SK-N-SH (cell line): ENCODE data around the gene BUD23. TPM values are rescaled to one million over a fixed set of nuclear protein-coding genes. Genes with fewer than 3 reads are reported as not detected.

Source experiments
- CTCF ChIA-PET: fragments of 300-600, 350-600 bp; formaldehyde crosslinking; extraction: SDS; loops from one replicate; lab custom pipeline; 2021; lab: Yijun Ruan, JAX
- POLR2A ChIA-PET: fragments of 350-600 bp; sonication (Branson Sonifier 250); formaldehyde crosslinking; extraction: SDS; loops from one replicate; lab custom pipeline; 2020; ENCODE audit warnings: antibody characterized with exemption, inconsistent platforms; lab: Yijun Ruan, JAX
- DNase-seq: peaks from one replicate; pipeline ENCODE4 v3.0.0; 2012
- H2AFZ ChIP-seq: fragments of 200-600 bp; sonication (generic); 2 replicates; pipeline ENCODE4 v1.8.1; 2016; ENCODE audit warnings: antibody characterized with exemption, mild to moderate bottlenecking, low read depth
- H3F3A ChIP-seq: fragments of 200-600 bp; sonication (generic); replicated peaks from 2 replicates; pipeline ENCODE3; 2016; ENCODE audit warnings: antibody characterized with exemption, mild to moderate bottlenecking; ENCODE audit not compliant: insufficient read depth
- H3K27ac ChIP-seq, 2 experiments: fragments of 200-500 bp in 1 of 2; fragments of 200-600 bp in 1 of 2; sonication (Bioruptor generic) in 1 of 2; sonication (generic), shearing (Covaris generic) in 1 of 2; 2 replicates each; pipeline versions ENCODE4 v1.5.1 to v1.6.1; 2014 to 2016; ENCODE audit warnings: low read depth in 2 of 2, inconsistent platforms in 1 of 2, low read length in 1 of 2, mild to moderate bottlenecking in 1 of 2, mixed read lengths in 1 of 2
- H3K27me3 ChIP-seq: fragments of 200-600 bp; sonication (generic), shearing (Covaris generic); 2 replicates; pipeline ENCODE4 v1.6.1; 2016; ENCODE audit warnings: mixed run types; ENCODE audit not compliant: insufficient read depth
- H3K36me3 ChIP-seq, 2 experiments: fragments of 200-500 bp in 1 of 2; fragments of 200-600 bp in 1 of 2; sonication (Bioruptor generic) in 1 of 2; sonication (generic) in 1 of 2; replicated peaks in 1 of 2; 2 replicates each; pipeline versions ENCODE3 to v1.5.1; 2014 to 2016; ENCODE audit warnings: low read length in 1 of 2, mild to moderate bottlenecking in 1 of 2; ENCODE audit not compliant: insufficient read depth in 2 of 2, control insufficient read depth in 1 of 2
- H3K4me1 ChIP-seq, 2 experiments: fragments of 200-500 bp in 1 of 2; fragments of 200-600 bp in 1 of 2; sonication (Bioruptor generic) in 1 of 2; sonication (generic), shearing (Covaris generic) in 1 of 2; 2 replicates each; pipeline versions ENCODE4 v1.5.1 to v1.6.1; 2014 to 2016; ENCODE audit warnings: low read depth in 1 of 2, low read length in 1 of 2, mixed run types in 1 of 2; ENCODE audit not compliant: insufficient read depth in 2 of 2, control insufficient read depth in 1 of 2
- H3K4me2 ChIP-seq: fragments of 200-600 bp; sonication (generic), shearing (Covaris generic); 2 replicates; pipeline ENCODE4 v1.6.1; 2017; ENCODE audit warnings: mixed run types
- H3K4me3 ChIP-seq, 2 experiments: fragments of 200-500 bp in 1 of 2; fragments of 200-600 bp in 1 of 2; sonication (Bioruptor generic) in 1 of 2; sonication (generic), shearing (Covaris generic) in 1 of 2; 2 replicates each; pipeline versions ENCODE4 v1.5.1 to v1.8.1; 2014 to 2016; ENCODE audit warnings: low read depth in 2 of 2, inconsistent platforms in 1 of 2, low read length in 1 of 2, mild to moderate bottlenecking in 1 of 2, mixed read lengths in 1 of 2, moderate library complexity in 1 of 2
- H3K79me2 ChIP-seq: fragments of 200-600 bp; sonication (generic); 2 replicates; pipeline ENCODE4 v1.8.1; 2017; ENCODE audit warnings: mild to moderate bottlenecking; ENCODE audit not compliant: insufficient read depth
- H3K9ac ChIP-seq: fragments of 200-600 bp; sonication (generic); 2 replicates; pipeline ENCODE4 v1.6.1; 2017; ENCODE audit warnings: mixed run types
- H3K9me2 ChIP-seq: fragments of 200-600 bp; sonication (generic); 2 replicates; pipeline ENCODE4 v1.6.1; 2017; ENCODE audit warnings: mixed run types
- H3K9me3 ChIP-seq: fragments of 200-600 bp; sonication (generic); 2 replicates; pipeline ENCODE4 v1.6.1; 2017; ENCODE audit warnings: mixed run types, mild to moderate bottlenecking, moderate library complexity
- H4K20me1 ChIP-seq: fragments of 200-600 bp; sonication (generic); 2 replicates; pipeline ENCODE4 v1.6.1; 2017; ENCODE audit warnings: mild to moderate bottlenecking, mixed run types; ENCODE audit not compliant: insufficient read depth
- CHD2 ChIP-seq: fragments of 150-350 bp; IDR thresholded peaks from 2 replicates; pipeline ENCODE4 v1.6.1; 2018; ENCODE audit warnings: low read length; ENCODE audit not compliant: partially characterized antibody
- CTCF ChIP-seq: fragments of 200-600 bp; sonication (generic); IDR thresholded peaks from 2 replicates; pipeline ENCODE4 v1.6.1; 2017; ENCODE audit warnings: antibody characterized with exemption, mild to moderate bottlenecking, moderate library complexity
- ELF1 ChIP-seq: IDR thresholded peaks from 2 replicates; pipeline ENCODE4 v1.4.0; 2012
- EP300 ChIP-seq, 2 experiments: IDR thresholded peaks; 2 replicates each; pipeline versions ENCODE4 v1.4.0 to v1.6.1; 2012; ENCODE audit warnings: borderline replicate concordance in 1 of 2, low read depth in 1 of 2, low read length in 1 of 2
- FOSL2 ChIP-seq: IDR thresholded peaks from 2 replicates; pipeline ENCODE4 v1.4.0; 2012; ENCODE audit warnings: low read depth, mild to moderate bottlenecking, moderate library complexity, borderline replicate concordance
- FOXJ3 ChIP-seq: sonication (generic); formaldehyde crosslinking; IDR thresholded peaks from 2 replicates; pipeline ENCODE4 v1.5.1; 2020; ENCODE audit warnings: mild to moderate bottlenecking, missing genetic modification reagents
- FOXM1 ChIP-seq: IDR thresholded peaks from 2 replicates; pipeline ENCODE4 v1.4.0; 2012; ENCODE audit warnings: low read depth, mild to moderate bottlenecking
- GABPA ChIP-seq: IDR thresholded peaks from 2 replicates; pipeline ENCODE4 v1.4.0; 2012; ENCODE audit warnings: low read depth, mild to moderate bottlenecking
- GATA2 ChIP-seq: sonication (generic); formaldehyde crosslinking; IDR thresholded peaks from 2 replicates; pipeline ENCODE4 v1.5.0; 2020; ENCODE audit warnings: mild to moderate bottlenecking, missing genetic modification reagents
- IRF3 ChIP-seq: fragments of 150-350 bp; IDR thresholded peaks from 2 replicates; pipeline ENCODE4 v1.6.1; 2016; ENCODE audit warnings: mild to moderate bottlenecking, low read depth, low read length
- JUND ChIP-seq: IDR thresholded peaks from 2 replicates; pipeline ENCODE4 v1.4.0; 2012
- MAX ChIP-seq: IDR thresholded peaks from 2 replicates; pipeline ENCODE4 v1.4.0; 2012; ENCODE audit warnings: low read depth
- MXI1 ChIP-seq: IDR thresholded peaks from 2 replicates; pipeline ENCODE4 v1.6.1; 2012; ENCODE audit warnings: mild to moderate bottlenecking, low read depth, low read length, improper control_type of control experiment
- NFIC ChIP-seq: IDR thresholded peaks from 2 replicates; pipeline ENCODE4 v1.4.0; 2012; ENCODE audit warnings: borderline replicate concordance
- PBX3 ChIP-seq: IDR thresholded peaks from 2 replicates; pipeline ENCODE4; 2012
- RAD21 ChIP-seq: IDR thresholded peaks from 2 replicates; pipeline ENCODE4 v1.6.1; 2012; ENCODE audit warnings: mild to moderate bottlenecking, low read length
- REST ChIP-seq: IDR thresholded peaks from 2 replicates; pipeline ENCODE4 v1.6.1; 2012; ENCODE audit warnings: mild to moderate bottlenecking, low read depth, low read length, moderate library complexity
- RFX5 ChIP-seq: IDR thresholded peaks from 2 replicates; pipeline ENCODE4 v1.6.1; 2012; ENCODE audit warnings: mild to moderate bottlenecking, improper control_type of control experiment, low read length
- RXRA ChIP-seq: IDR thresholded peaks from 2 replicates; pipeline ENCODE4 v1.4.0; 2012; ENCODE audit warnings: low read depth, mild to moderate bottlenecking, borderline replicate concordance
- SMC3 ChIP-seq: IDR thresholded peaks from 2 replicates; pipeline ENCODE4 v1.6.1; 2012; ENCODE audit warnings: low read depth, low read length, improper control_type of control experiment
- TAF1 ChIP-seq: IDR thresholded peaks from 2 replicates; pipeline ENCODE4 v1.6.1; 2012; ENCODE audit warnings: low read depth, mild to moderate bottlenecking, low read length, moderate library complexity, borderline replicate concordance
- TCF12 ChIP-seq: IDR thresholded peaks from 2 replicates; pipeline ENCODE4 v1.4.0; 2012
- TEAD4 ChIP-seq: IDR thresholded peaks from 2 replicates; pipeline ENCODE4 v1.4.0; 2012; ENCODE audit warnings: mild to moderate bottlenecking, borderline replicate concordance; ENCODE audit not compliant: insufficient read depth
- USF2 ChIP-seq: fragments of 150-350 bp; IDR thresholded peaks from 2 replicates; pipeline ENCODE4 v1.6.1; 2017; ENCODE audit warnings: antibody characterized with exemption, low read length, low read depth, borderline replicate concordance
- YY1 ChIP-seq: IDR thresholded peaks from 2 replicates; pipeline ENCODE4 v1.4.0; 2012; ENCODE audit warnings: low read depth, mild to moderate bottlenecking
- WGBS: methylation state at CpG from one replicate; pipeline ENCODE4 v1.1.6; 2017; ENCODE audit warnings: low lambda C conversion rate; 5-methylcytosine and 5-hydroxymethylcytosine counted together
- polyA plus RNA-seq, 3 experiments: library from polyadenylated mRNA; depleted of rRNA; stranded (reverse); fragments of >200 nt; gene quantifications; 2 replicates each; pipeline ENCODE4 v1.2.3, GENCODE V29; 2012

BUD23 gene
- polyA plus RNA-seq, 1 of the 3 experiments (the other 2 are of a cell fraction), result 206 TPM

- Histone ChIP-seq H3F3A (peaks cover 9% of the 10 kb centered on the region), H2AFZ (peak overlapping the region; percentile 69; the same call in 1 of the 2 replicates), H3K9me2 (no peaks in the 10 kb centered on the region), H3K79me2 (no peaks in the 10 kb centered on the region), H3K27me3 (peaks cover 93% of the 10 kb centered on the region), H4K20me1 (no peaks in the 10 kb centered on the region), H3K4me3 (peak overlapping the region; percentile 40 to 41), H3K9me3 (no peaks in the 10 kb centered on the region), H3K27ac (no peak overlapping the region), H3K4me2 (peak overlapping the region; percentile 91), H3K9ac (0 out of 2 replicates have a peak overlapping the region, but pooled peaks have one; percentile 5), H3K4me1 (peaks cover 0 to 2% of the 10 kb centered on the region in 2 experiments; a peak in 1 of 4 replicates), H3K36me3 (no peaks in the 10 kb centered on the region)
- 3% methylated on average over 20 of the region's 62 CpGs for WGBS
- peak; percentile 87 for DNase-seq
- ChIA-PET CTCF (interaction anchor here (1.1 to 6.4 kb wide), 4 partner anchors 18 to 77 kb away, joined by 5 to 55 read pairs (median 14); partner anchors contain the start of gene VPS37D), POLR2A (no interaction called here)
- TF ChIP-seq JUND (no peak), TEAD4 (no peak), REST (no peak), TAF1 (no peak), NFIC (no peak), CHD2 (no peak), YY1 (no peak), PBX3 (no peak), SMC3 (peak; percentile 30; the same call in 1 of the 2 replicates), FOXJ3 (CRISPR knock-in tag) (no peak), ELF1 (no peak), RXRA (no peak), RFX5 (no peak), FOXM1 (no peak), GATA2 (CRISPR knock-in tag) (no peak), IRF3 (no peak), RAD21 (peak; percentile 15; the same call in 1 of the 2 replicates), CTCF (peak; percentile 25), MAX (no peak; the same call in 1 of the 2 replicates), MXI1 (peak; percentile 64; the same call in 1 of the 2 replicates), GABPA (no peak), USF2 (no peak), TCF12 (no peak), FOSL2 (no peak), EP300 (IDR thresholded peaks at IDR 0.05; ENCODE audit: borderline replicate concordance in 1 of 2, low read depth in 1 of 2, low read length in 1 of 2) (no peak)
These were observed 35.4 kb upstream of the BUD23 start for GRCh38 chr7:73647725-73648592.
